Vagina (tissue), 2 donors: ENCODE data around the gene MRC1.

ENCODE experiments used
- CTCF ChIP-seq, 3 experiments: fragments of 450-650 bp in 2 of 3; fragments of 200-600 bp in 1 of 3; sonication (generic) in 1 of 3; IDR thresholded peaks; one replicate each; pipeline ENCODE4 v1.5.1; 2017 to 2019; ENCODE audit warnings: antibody characterized with exemption in 3 of 3, mild to moderate bottlenecking in 2 of 3, moderate library complexity in 2 of 3
- POLR2A ChIP-seq, 2 donors: fragments of 450-650 bp; IDR thresholded peaks; one replicate each; pipeline ENCODE4 v1.6.1; 2017; ENCODE audit warnings: antibody characterized with exemption in 2 of 2, mild to moderate bottlenecking in 2 of 2, moderate library complexity in 2 of 2

GRCh38 chr10:17819836-17820235 lies 10.7 kb downstream of the MRC1 start:
- TF ChIP-seq CTCF (IDR thresholded peaks at IDR 0.05) (no peak), POLR2A (IDR thresholded peaks at IDR 0.05) (no peak)
